Neural cell (in vitro differentiated cells): ENCODE data around the gene ELFN1.

Experiments used
- EP300 ChIP-seq: fragments of 450-650 bp; conservative IDR thresholded peaks from 2 replicates; pipeline ENCODE4 v1.6.1; 2014; ENCODE audit warnings: antibody characterized with exemption, mild to moderate bottlenecking, moderate library complexity; ENCODE audit not compliant: poor library complexity, severe bottlenecking
- EZH2 ChIP-seq: fragments of 200-600, 300-800 bp; shearing (Covaris generic), sonication (generic); IDR thresholded peaks from 2 replicates; pipeline ENCODE4 v1.6.1; 2014; ENCODE audit warnings: antibody characterized with exemption, low read length, borderline replicate concordance, mild to moderate bottlenecking; ENCODE audit not compliant: insufficient read depth, poor library complexity, severe bottlenecking
- RAD21 ChIP-seq: fragments of 450-650 bp; conservative IDR thresholded peaks from 2 replicates; pipeline ENCODE4 v1.6.1; 2014; ENCODE audit warnings: antibody characterized with exemption, mild to moderate bottlenecking, moderate library complexity
- REST ChIP-seq: IDR thresholded peaks from 2 replicates; pipeline ENCODE4 v1.6.1; 2012; ENCODE audit warnings: borderline replicate concordance
- SMC3 ChIP-seq: fragments of 450-650 bp; conservative IDR thresholded peaks from 2 replicates; pipeline ENCODE4 v1.6.1; 2014; ENCODE audit warnings: antibody characterized with exemption, mild to moderate bottlenecking, moderate library complexity; ENCODE audit not compliant: poor library complexity
- TAF1 ChIP-seq: IDR thresholded peaks from 2 replicates; pipeline ENCODE4 v1.6.1; 2012; ENCODE audit warnings: low read depth
- TF ChIP-seq, protein P1 (sequence below): fragments of 450-650 bp; IDR thresholded peaks from 2 replicates; pipeline ENCODE4 v1.5.1; 2014; ENCODE audit warnings: antibody characterized with exemption, mild to moderate bottlenecking, moderate library complexity; ENCODE audit not compliant: poor library complexity, severe bottlenecking

GRCh38 chr7:1632916-1633785, 36.9 kb upstream of the ELFN1 start:
- TF ChIP-seq, protein P1, sequence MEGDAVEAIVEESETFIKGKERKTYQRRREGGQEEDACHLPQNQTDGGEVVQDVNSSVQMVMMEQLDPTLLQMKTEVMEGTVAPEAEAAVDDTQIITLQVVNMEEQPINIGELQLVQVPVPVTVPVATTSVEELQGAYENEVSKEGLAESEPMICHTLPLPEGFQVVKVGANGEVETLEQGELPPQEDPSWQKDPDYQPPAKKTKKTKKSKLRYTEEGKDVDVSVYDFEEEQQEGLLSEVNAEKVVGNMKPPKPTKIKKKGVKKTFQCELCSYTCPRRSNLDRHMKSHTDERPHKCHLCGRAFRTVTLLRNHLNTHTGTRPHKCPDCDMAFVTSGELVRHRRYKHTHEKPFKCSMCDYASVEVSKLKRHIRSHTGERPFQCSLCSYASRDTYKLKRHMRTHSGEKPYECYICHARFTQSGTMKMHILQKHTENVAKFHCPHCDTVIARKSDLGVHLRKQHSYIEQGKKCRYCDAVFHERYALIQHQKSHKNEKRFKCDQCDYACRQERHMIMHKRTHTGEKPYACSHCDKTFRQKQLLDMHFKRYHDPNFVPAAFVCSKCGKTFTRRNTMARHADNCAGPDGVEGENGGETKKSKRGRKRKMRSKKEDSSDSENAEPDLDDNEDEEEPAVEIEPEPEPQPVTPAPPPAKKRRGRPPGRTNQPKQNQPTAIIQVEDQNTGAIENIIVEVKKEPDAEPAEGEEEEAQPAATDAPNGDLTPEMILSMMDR, result no peak
- TF ChIP-seq RAD21 (no peak), EP300 (no peak), SMC3 (no peak), EZH2 (no peak), TAF1 (no peak), REST (no peak)
